H9 (cell line): ENCODE results near the gene ADH5. TPM values are rescaled to one million over a fixed set of nuclear protein-coding genes. Genes with fewer than 3 reads are reported as not detected.

Experiments
- DNase-seq: peaks from one replicate; pipeline ENCODE4 v3.0.0-alpha.2; 2017
- H2AFZ ChIP-seq: one replicate; pipeline ENCODE4 v1.6.1; 2013; ENCODE audit warnings: mild to moderate bottlenecking, low read length, control low read depth, moderate library complexity
- H2AK5ac ChIP-seq: 2 replicates; pipeline ENCODE4 v1.6.1; 2013; ENCODE audit warnings: low read length, control low read depth, mixed read lengths; ENCODE audit not compliant: insufficient read length
- H2BK120ac ChIP-seq: one replicate; pipeline ENCODE4 v1.6.1; 2013; ENCODE audit warnings: low read depth, mild to moderate bottlenecking, low read length, control low read depth, inconsistent platforms; ENCODE audit not compliant: poor library complexity, severe bottlenecking
- H2BK12ac ChIP-seq: 2 replicates; pipeline ENCODE4 v1.6.1; 2013; ENCODE audit warnings: low read length, control low read depth, mixed read lengths, low read depth; ENCODE audit not compliant: insufficient read length
- H2BK15ac ChIP-seq: 2 replicates; pipeline ENCODE4 v1.6.1; 2013; ENCODE audit warnings: low read depth, low read length, control low read depth
- H2BK20ac ChIP-seq: one replicate; pipeline ENCODE4 v1.6.1; 2013; ENCODE audit warnings: low read depth, mild to moderate bottlenecking, low read length, control low read depth, inconsistent platforms; ENCODE audit not compliant: poor library complexity, severe bottlenecking
- H2BK5ac ChIP-seq: 2 replicates; pipeline ENCODE4 v1.6.1; 2013; ENCODE audit warnings: low read length, control low read depth, mixed read lengths; ENCODE audit not compliant: insufficient read length
- H3K14ac ChIP-seq: 2 replicates; pipeline ENCODE4 v1.6.1; 2013; ENCODE audit warnings: low read length, control low read depth; ENCODE audit not compliant: insufficient read depth
- H3K18ac ChIP-seq: 2 replicates; pipeline ENCODE4 v1.6.1; 2013; ENCODE audit warnings: low read depth, mild to moderate bottlenecking, mixed read lengths, low read length, control low read depth; ENCODE audit not compliant: insufficient read length
- H3K23ac ChIP-seq: 2 replicates; pipeline ENCODE4 v1.6.1; 2013; ENCODE audit warnings: low read length, control low read depth, mixed read lengths, low read depth; ENCODE audit not compliant: insufficient read length
- H3K23me2 ChIP-seq: 2 replicates; pipeline ENCODE4 v1.6.1; 2013; ENCODE audit warnings: low read depth, mild to moderate bottlenecking, mixed read lengths, low read length, control low read depth; ENCODE audit not compliant: insufficient read length, poor library complexity, severe bottlenecking
- H3K27ac ChIP-seq: 2 replicates; pipeline ENCODE4 v1.5.1; 2013; ENCODE audit warnings: low read length, control low read depth, mixed read lengths, low read depth; ENCODE audit not compliant: insufficient read length
- H3K27me3 ChIP-seq: 2 replicates; pipeline ENCODE4 v1.6.1; 2013; ENCODE audit warnings: low read length, control low read depth, inconsistent platforms; ENCODE audit not compliant: insufficient read depth
- H3K4ac ChIP-seq: 2 replicates; pipeline ENCODE4 v1.6.1; 2013; ENCODE audit warnings: low read depth, mild to moderate bottlenecking, control low read depth, inconsistent platforms, low read length, moderate library complexity
- H3K4me1 ChIP-seq: 2 replicates; pipeline ENCODE4 v1.6.1; 2013; ENCODE audit warnings: low read length, control low read depth, inconsistent platforms; ENCODE audit not compliant: insufficient read depth
- H3K4me2 ChIP-seq: 2 replicates; pipeline ENCODE4 v1.6.1; 2013; ENCODE audit warnings: low read length, control low read depth, mixed read lengths; ENCODE audit not compliant: insufficient read length, insufficient read depth
- H3K56ac ChIP-seq: 2 replicates; pipeline ENCODE4 v1.6.1; 2013; ENCODE audit warnings: low read depth, mild to moderate bottlenecking, mixed read lengths, low read length, control low read depth; ENCODE audit not compliant: insufficient read length
- H3K79me1 ChIP-seq: 2 replicates; pipeline ENCODE4 v1.6.1; 2013; ENCODE audit warnings: low read depth, mild to moderate bottlenecking, moderate library complexity, low read length, control low read depth, inconsistent platforms; ENCODE audit not compliant: insufficient read depth, poor library complexity, severe bottlenecking
- H3K79me2 ChIP-seq: 2 replicates; pipeline ENCODE4 v1.6.1; 2013; ENCODE audit warnings: low read length, control low read depth, inconsistent platforms; ENCODE audit not compliant: insufficient read depth
- H3K9ac ChIP-seq: 2 replicates; pipeline ENCODE4 v1.6.1; 2013; ENCODE audit warnings: low read length, control low read depth, mixed read lengths; ENCODE audit not compliant: insufficient read length; ENCODE audit errors: extremely low read depth
- H3K9me3 ChIP-seq: one replicate; pipeline ENCODE4 v1.6.1; 2013; ENCODE audit warnings: low read depth, low read length, inconsistent platforms; ENCODE audit not compliant: control insufficient read depth
- H3T11ph ChIP-seq: one replicate; pipeline ENCODE4 v1.6.1; 2013; ENCODE audit warnings: mild to moderate bottlenecking, low read length, control low read depth, inconsistent platforms
- H4K20me1 ChIP-seq: one replicate; pipeline ENCODE4 v1.6.1; 2013; ENCODE audit not compliant: control insufficient read depth, insufficient read length, insufficient read depth
- H4K5ac ChIP-seq: 2 replicates; pipeline ENCODE4 v1.6.1; 2013; ENCODE audit warnings: low read depth, mild to moderate bottlenecking, mixed read lengths, low read length, control low read depth; ENCODE audit not compliant: insufficient read length
- H4K8ac ChIP-seq: replicated peaks from 2 replicates; pipeline ENCODE4 v1.6.1; 2013; ENCODE audit warnings: low read length, control low read depth, mixed read lengths, low read depth; ENCODE audit not compliant: insufficient read length
- H4K91ac ChIP-seq: 2 replicates; pipeline ENCODE4 v1.6.1; 2013; ENCODE audit warnings: low read depth, mild to moderate bottlenecking, moderate library complexity, mixed read lengths, low read length, control low read depth; ENCODE audit not compliant: insufficient read length
- H3K27ac Mint-ChIP-seq, 3 experiments: 2 replicates in 2 of 3; 3 replicates in 1 of 3; pipeline ENCODE4 v1.8.0; 2020 to 2021; ENCODE audit warnings: mixed read lengths in 3 of 3, mild to moderate bottlenecking in 1 of 3, moderate library complexity in 1 of 3
- H3K27me3 Mint-ChIP-seq: 2 replicates; pipeline ENCODE4 v1.8.0; 2021; ENCODE audit warnings: low read depth, mild to moderate bottlenecking, moderate library complexity, mixed read lengths
- H3K36me3 Mint-ChIP-seq, 3 experiments: 2 replicates in 2 of 3; 3 replicates in 1 of 3; pipeline ENCODE4 v1.8.0; 2020 to 2021; ENCODE audit warnings: low read depth in 3 of 3, mixed read lengths in 3 of 3; ENCODE audit not compliant: insufficient read depth in 1 of 3
- H3K4me1 Mint-ChIP-seq, 2 experiments: 2 replicates each; pipeline ENCODE4 v1.8.0; 2020; ENCODE audit warnings: mixed read lengths in 2 of 2
- H3K4me3 Mint-ChIP-seq, 2 experiments: 2 replicates in 1 of 2; 3 replicates in 1 of 2; pipeline ENCODE4 v1.8.0; 2020 to 2021; ENCODE audit warnings: mild to moderate bottlenecking in 2 of 2, mixed read lengths in 2 of 2, moderate library complexity in 1 of 2
- H3K9me3 Mint-ChIP-seq, 2 experiments: 2 replicates in 1 of 2; 3 replicates in 1 of 2; pipeline ENCODE4 v1.8.0; 2020; ENCODE audit warnings: mild to moderate bottlenecking in 2 of 2, mixed read lengths in 2 of 2, moderate library complexity in 1 of 2
- CTCF ChIP-seq: fragments of 200-600 bp; sonication (generic); conservative IDR thresholded peaks from 3 replicates; pipeline ENCODE4 v1.8.0; 2021; ENCODE audit warnings: antibody characterized with exemption, mild to moderate bottlenecking
- WGBS: extraction: QIAGEN DNeasy Blood & Tissue Kit; methylation state at CpG from one replicate; pipeline ENCODE4 v1.1.7; 2013; ENCODE audit warnings: missing lambda C conversion rate, low lambda C conversion rate, mixed read lengths; ENCODE audit not compliant: insufficient read length; ENCODE audit errors: extremely low coverage; 5-methylcytosine and 5-hydroxymethylcytosine counted together
- total RNA-seq: library from RNA; stranded (reverse); gene quantifications from 2 replicates; pipeline ENCODE4 v1.2.1, GENCODE V29; 2021

ADH5 gene
- total RNA-seq, 1 experiment from 2014 or later, result 284 TPM

- Histone ChIP-seq H4K5ac (no peak overlapping the region), H2BK12ac (no peak overlapping the region), H4K91ac (no peak overlapping the region), H3T11ph (no peak overlapping the region), H3K14ac (no peak overlapping the region), H3K4ac (no peak overlapping the region), H3K9ac (no peak overlapping the region), H4K20me1 (no peaks in the 10 kb centered on the region), H3K27me3 (no peaks in the 10 kb centered on the region), H2BK5ac (no peak overlapping the region), H3K4me1 (no peaks in the 10 kb centered on the region), H2BK120ac (no peak overlapping the region), H3K18ac (no peak overlapping the region), H3K79me2 (peaks cover 9% of the 10 kb centered on the region), H4K8ac (no peak overlapping the region), H3K9me3 (no peaks in the 10 kb centered on the region), H3K27ac (no peak overlapping the region), H2AFZ (no peak overlapping the region), H3K23me2 (peaks cover 5% of the 10 kb centered on the region), H3K23ac (no peak overlapping the region), H3K4me2 (no peak overlapping the region), H2AK5ac (no peak overlapping the region), H3K56ac (no peak overlapping the region), H2BK20ac (no peak overlapping the region), H3K79me1 (peaks cover 3% of the 10 kb centered on the region), H2BK15ac (no peak overlapping the region)
- TF ChIP-seq CTCF, result no peak
- H3K36me3 Mint-ChIP-seq, result peaks cover 37 to 63% (median 62%) of the 10 kb centered on the region in 3 experiments; a peak in 6 of 7 replicates
- no peak for DNase-seq
- H3K4me1 Mint-ChIP-seq, result peaks cover 6 to 11% of the 10 kb centered on the region in 2 experiments; a peak in 3 of 4 replicates
- no peaks in the 10 kb centered on the region for H3K9me3 Mint-ChIP-seq
- H3K27ac Mint-ChIP-seq, result no peak overlapping the region
- H3K4me3 Mint-ChIP-seq, result no peak overlapping the region
- no peaks in the 10 kb centered on the region for H3K27me3 Mint-ChIP-seq
- no CpG with 5 or more reads among the region's 2 CpGs for WGBS
Measured at GRCh38 chr4:99084595-99084994, 4.0 kb downstream of the ADH5 start.
